GM23248 (cell line): ENCODE results near the gene COL15A1. TPM values are rescaled to one million over a fixed set of nuclear protein-coding genes. Genes with fewer than 3 reads are reported as not detected.

ENCODE experiments used
- DNase-seq: peaks from one replicate; pipeline ENCODE4 v3.0.0-alpha.2; 2015
- H2AFZ ChIP-seq: fragments of 200-600 bp; sonication (generic); 2 replicates; pipeline ENCODE4 v1.6.1; 2016; ENCODE audit warnings: antibody characterized with exemption
- H3F3A ChIP-seq: fragments of 200-600 bp; sonication (generic); 2 replicates; pipeline ENCODE4 v1.6.1; 2016; ENCODE audit warnings: mild to moderate bottlenecking, antibody characterized with exemption, mixed run types; ENCODE audit not compliant: insufficient read depth
- H3K27ac ChIP-seq: fragments of 200-600 bp; sonication (generic); 2 replicates; pipeline ENCODE4 v1.5.1; 2016; ENCODE audit warnings: mild to moderate bottlenecking
- H3K27me3 ChIP-seq: fragments of 200-600 bp; sonication (generic); replicated peaks from 2 replicates; pipeline ENCODE4 v1.6.1; 2016; ENCODE audit warnings: mild to moderate bottlenecking; ENCODE audit not compliant: insufficient read depth
- H3K36me3 ChIP-seq: fragments of 200-600 bp; sonication (generic); 2 replicates; pipeline ENCODE4 v1.6.1; 2016; ENCODE audit warnings: low read depth, mild to moderate bottlenecking
- H3K4me1 ChIP-seq: fragments of 200-600 bp; sonication (generic); 2 replicates; pipeline ENCODE4 v1.6.1; 2016; ENCODE audit warnings: mild to moderate bottlenecking; ENCODE audit not compliant: insufficient read depth
- H3K4me2 ChIP-seq: fragments of 200-600 bp; sonication (generic); one replicate; pipeline ENCODE4 v1.6.1; 2016; ENCODE audit warnings: mild to moderate bottlenecking; ENCODE audit not compliant: unreplicated experiment
- H3K4me3 ChIP-seq: fragments of 200-600 bp; sonication (generic); 2 replicates; pipeline ENCODE4 v1.5.1; 2016; ENCODE audit warnings: mild to moderate bottlenecking
- H3K79me2 ChIP-seq: fragments of 200-600 bp; sonication (generic); 2 replicates; pipeline ENCODE4 v1.6.1; 2016; ENCODE audit warnings: mild to moderate bottlenecking; ENCODE audit not compliant: insufficient read depth
- H3K9ac ChIP-seq: fragments of 200-600 bp; sonication (generic); 2 replicates; pipeline ENCODE4 v1.6.1; 2016; ENCODE audit warnings: mild to moderate bottlenecking
- H3K9me2 ChIP-seq: fragments of 200-600 bp; sonication (generic); 2 replicates; pipeline ENCODE4 v1.6.1; 2016; ENCODE audit warnings: mixed run types, mild to moderate bottlenecking, moderate library complexity; ENCODE audit not compliant: insufficient read depth
- H3K9me3 ChIP-seq: fragments of 200-600 bp; sonication (generic); one replicate; pipeline ENCODE4 v1.6.1; 2017; ENCODE audit warnings: low read depth
- H4K20me1 ChIP-seq: fragments of 200-600 bp; sonication (generic); 2 replicates; pipeline ENCODE4 v1.6.0; 2016; ENCODE audit not compliant: insufficient read depth
- EZH2 ChIP-seq: fragments of 200-600 bp; sonication (generic); IDR thresholded peaks from 2 replicates; pipeline ENCODE4 v1.6.1; 2018; ENCODE audit warnings: antibody characterized with exemption, mild to moderate bottlenecking; ENCODE audit not compliant: insufficient read depth, poor library complexity, severe bottlenecking
- EZH2phosphoT487 ChIP-seq: fragments of 200-600 bp; sonication (generic); IDR thresholded peaks from 2 replicates; pipeline ENCODE4 v1.6.1; 2018; ENCODE audit warnings: antibody characterized with exemption, moderate library complexity, mild to moderate bottlenecking, low read depth; ENCODE audit not compliant: insufficient read depth
- WGBS, 2 experiments: methylation state at CpG; one replicate each; pipeline ENCODE4 v1.1.6; 2015 to 2017; ENCODE audit warnings: low lambda C conversion rate in 2 of 2, low coverage in 1 of 2; ENCODE audit errors: missing lambda C conversion rate in 2 of 2; 5-methylcytosine and 5-hydroxymethylcytosine counted together
- in situ Hi-C: fragments of 300-500 bp; cut with MboI; formaldehyde crosslinking; loops from 2 replicates; pipeline ENCODE4 v1.15.0; 2020
- polyA plus RNA-seq: library from polyadenylated mRNA; unstranded; fragments of >200 nt; fragmentation: Nextera tagmentation; extraction: Ambion mirVana; gene quantifications from 2 replicates; pipeline ENCODE4 v1.2.1, GENCODE V29; 2016
- total RNA-seq: library from RNA; depleted of rRNA; stranded (reverse); fragments of >200 nt; shearing (Covaris generic); gene quantifications from 2 replicates; pipeline ENCODE4 v1.2.3, GENCODE V29; 2014

Gene COL15A1
- total and polyA plus RNA-seq, 2 experiments from 2014 or later = 9.7 to 16.8 TPM

- no peak for DNase-seq
- in situ Hi-C loops = no loop called here
- no peaks in the 10 kb centered on the region for H3K27me3 ChIP-seq
Observed at GRCh38 chr9:98915599-98915998, 28.1 kb upstream of the COL15A1 start.

GRCh38 chr9:98916660-98917059 is 27.0 kb upstream of the COL15A1 start:
- H3K27ac ChIP-seq = no peak overlapping the region
- H3F3A ChIP-seq = no peaks in the 10 kb centered on the region
- no peaks in the 10 kb centered on the region for H3K9me2 ChIP-seq
- H3K79me2 ChIP-seq = no peaks in the 10 kb centered on the region
- no peaks in the 10 kb centered on the region for H3K9me3 ChIP-seq
- no peak overlapping the region for H3K9ac ChIP-seq
- in situ Hi-C loops = no loop called here
- no peak overlapping the region for H3K4me3 ChIP-seq
- no peak for DNase-seq
- H3K36me3 ChIP-seq = no peaks in the 10 kb centered on the region
- H3K27me3 ChIP-seq = no peaks in the 10 kb centered on the region
- H3K4me1 ChIP-seq = no peaks in the 10 kb centered on the region
- H4K20me1 ChIP-seq = no peaks in the 10 kb centered on the region
- WGBS, 2 experiments = 71 to 72% methylated on average over 9 of the region's 9 CpGs
- no peak overlapping the region for H3K4me2 ChIP-seq
- TF ChIP-seq EZH2 (no peak), EZH2phosphoT487 (no peak)
- no peak overlapping the region for H2AFZ ChIP-seq

More at GRCh38 chr9:98915599-98915998, 28.1 kb upstream of the COL15A1 start:
- H3K9ac ChIP-seq = no peak overlapping the region
- H2AFZ ChIP-seq = no peak overlapping the region
- H3K4me2 ChIP-seq = no peak overlapping the region
- no peaks in the 10 kb centered on the region for H3K4me1 ChIP-seq
- H3F3A ChIP-seq = no peaks in the 10 kb centered on the region
- no peak overlapping the region for H3K4me3 ChIP-seq
- no peak overlapping the region for H3K27ac ChIP-seq
- no peaks in the 10 kb centered on the region for H3K9me2 ChIP-seq
- H3K9me3 ChIP-seq = no peaks in the 10 kb centered on the region
- no peaks in the 10 kb centered on the region for H4K20me1 ChIP-seq
- H3K36me3 ChIP-seq = no peaks in the 10 kb centered on the region
- 94 to 95% methylated on average over 3 of the region's 3 CpGs for WGBS, 2 experiments
- no peak for TF ChIP-seq EZH2phosphoT487
- TF ChIP-seq EZH2 = no peak
- no peaks in the 10 kb centered on the region for H3K79me2 ChIP-seq

- H3K36me3 ChIP-seq = no peaks in the 10 kb centered on the region
- H3K9ac ChIP-seq = no peak overlapping the region
- in situ Hi-C loops = no loop called here
- no peaks in the 10 kb centered on the region for H4K20me1 ChIP-seq
- no peak overlapping the region for H3K4me3 ChIP-seq
- no peak overlapping the region for H3K27ac ChIP-seq
- H3K9me2 ChIP-seq = no peaks in the 10 kb centered on the region
- H3K9me3 ChIP-seq = no peaks in the 10 kb centered on the region
- no peaks in the 10 kb centered on the region for H3K27me3 ChIP-seq
- 76 to 80% methylated on average over 5 of the region's 5 CpGs for WGBS, 2 experiments
- H2AFZ ChIP-seq = no peak overlapping the region
- H3K79me2 ChIP-seq = no peaks in the 10 kb centered on the region
- DNase-seq = no peak
- no peak overlapping the region for H3K4me2 ChIP-seq
- TF ChIP-seq EZH2phosphoT487 (no peak), EZH2 (no peak)
- no peaks in the 10 kb centered on the region for H3F3A ChIP-seq
- peaks cover 3% of the 10 kb centered on the region for H3K4me1 ChIP-seq
Observed at GRCh38 chr9:98917746-98918487, 25.8 kb upstream of the COL15A1 start.

- Histone ChIP-seq H3K9me2 (no peaks in the 10 kb centered on the region), H3K36me3 (no peaks in the 10 kb centered on the region), H4K20me1 (no peaks in the 10 kb centered on the region), H3F3A (no peaks in the 10 kb centered on the region), H3K27ac (no peak overlapping the region), H3K27me3 (no peaks in the 10 kb centered on the region), H3K9ac (no peak overlapping the region), H2AFZ (no peak overlapping the region), H3K79me2 (no peaks in the 10 kb centered on the region), H3K4me3 (no peak overlapping the region), H3K9me3 (no peaks in the 10 kb centered on the region), H3K4me2 (no peak overlapping the region), H3K4me1 (peaks cover 11% of the 10 kb centered on the region)
- TF ChIP-seq EZH2phosphoT487 (no peak), EZH2 (no peak)
- 62 to 63% methylated on average over 1 of the region's 1 CpG for WGBS, 2 experiments
- in situ Hi-C loops = no loop called here
- no peak for DNase-seq
Observed at GRCh38 chr9:98921732-98922131, 22.0 kb upstream of the COL15A1 start.
